GM19372 (cell line): Measurements from ENCODE around the gene UBIAD1.

Source experiments
- ATAC-seq: cut with Tn5 transposase; IDR thresholded peaks from one replicate; pipeline ENCODE4 v1.9.1; 2021; ENCODE audit warnings: mild to moderate bottlenecking, low read depth, moderate library complexity; ENCODE audit not compliant: unreplicated experiment

UBIAD1 gene

GRCh38 chr1:11308699-11309224 is 35.8 kb downstream of the UBIAD1 start:
- ATAC-seq, result no peak

GRCh38 chr1:11309385-11309784 is 36.4 kb downstream of the UBIAD1 start:
- no peak for ATAC-seq

GRCh38 chr1:11311816-11312755 is 39.1 kb downstream of the UBIAD1 start:
- ATAC-seq, result no peak

GRCh38 chr1:11314959-11315358 is 42.0 kb downstream of the UBIAD1 start:
- ATAC-seq, result no peak

- ATAC-seq, result no peak
These were observed 43.7 kb downstream of the UBIAD1 start for GRCh38 chr1:11316701-11317100.

GRCh38 chr1:11318982-11319381 is 46.0 kb downstream of the UBIAD1 start:
- no peak for ATAC-seq

GRCh38 chr1:11320153-11320936 is 47.3 kb downstream of the UBIAD1 start:
- ATAC-seq, result no peak

- no peak for ATAC-seq
These were observed 48.9 kb downstream of the UBIAD1 start for GRCh38 chr1:11321656-11322491.

- no peak for ATAC-seq
These were observed 51.7 kb downstream of the UBIAD1 start for GRCh38 chr1:11324567-11325165.

GRCh38 chr1:11326070-11326469 is 53.1 kb downstream of the UBIAD1 start:
- ATAC-seq, result no peak

- ATAC-seq, result no peak
These were observed 55.4 kb downstream of the UBIAD1 start for GRCh38 chr1:11328444-11328843.

- no peak for ATAC-seq
These were observed 57.4 kb downstream of the UBIAD1 start for GRCh38 chr1:11330411-11330810.

GRCh38 chr1:11331036-11331944 is 58.3 kb downstream of the UBIAD1 start:
- no peak for ATAC-seq

- no peak for ATAC-seq
These were observed 59.0 kb downstream of the UBIAD1 start for GRCh38 chr1:11331945-11332546.

GRCh38 chr1:11333631-11334030 is 60.6 kb downstream of the UBIAD1 start:
- ATAC-seq, result no peak

GRCh38 chr1:11334261-11334804 is 61.3 kb downstream of the UBIAD1 start:
- ATAC-seq, result no peak

GRCh38 chr1:11334821-11335220 is 61.8 kb downstream of the UBIAD1 start:
- ATAC-seq, result no peak

GRCh38 chr1:11335417-11336056 is 62.5 kb downstream of the UBIAD1 start:
- ATAC-seq, result peak; percentile 88
